ENCODE results near the gene KRTAP10-3. TPM values are rescaled to one million over a fixed set of nuclear protein-coding genes. Genes with fewer than 3 reads are reported as not detected.
"Not testable (repeated sequence)": the region's sequence is repeated elsewhere in the genome, so short reads cannot be mapped to it uniquely, and the experiment has no call there.

KRTAP10-3 gene
- total and polyA plus RNA-seq, 7 donors: not detected

DNA sequence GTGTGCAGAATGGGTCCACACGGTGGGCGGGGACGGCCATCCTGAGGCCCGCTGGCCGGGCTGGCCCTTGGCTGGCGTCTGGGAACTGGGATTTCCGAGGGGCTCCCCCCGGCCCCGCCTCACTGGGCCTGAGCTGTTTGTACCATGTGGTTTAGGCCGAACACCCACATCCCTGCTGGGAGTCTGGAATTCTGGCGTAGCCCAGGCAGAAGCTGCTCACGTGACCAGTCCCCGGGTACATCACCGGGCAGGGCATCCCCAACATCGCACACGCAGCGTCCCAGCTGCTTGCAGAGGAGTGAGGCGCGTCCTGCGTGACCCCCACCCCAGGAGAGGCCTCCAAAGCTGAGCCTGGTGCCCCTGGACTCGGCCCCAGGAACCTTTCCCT is 43.9 kb upstream of the KRTAP10-3 start:
- 41 to 52% (median 42%) methylated on average over 20 to 21 of the region's 21 CpGs for WGBS, 3 donors
- Histone ChIP-seq H3K4me3 (no peak overlapping the region), H3K4me1 (no peaks in the 10 kb centered on the region), H3K27me3 (ENCODE audit: insufficient read depth in 3 of 3, low read length in 2 of 3) (peaks cover 0 to 66% (median 10%) of the 10 kb centered on the region in 3 donors), H3K36me3 (ENCODE audit: insufficient read depth in 1 of 2, low read depth in 1 of 2) (no peaks in the 10 kb centered on the region), H3K27ac (no peak overlapping the region), H3K9me3 (no peaks in the 10 kb centered on the region)
- no peak for ATAC-seq
- TF ChIP-seq, protein P1, sequence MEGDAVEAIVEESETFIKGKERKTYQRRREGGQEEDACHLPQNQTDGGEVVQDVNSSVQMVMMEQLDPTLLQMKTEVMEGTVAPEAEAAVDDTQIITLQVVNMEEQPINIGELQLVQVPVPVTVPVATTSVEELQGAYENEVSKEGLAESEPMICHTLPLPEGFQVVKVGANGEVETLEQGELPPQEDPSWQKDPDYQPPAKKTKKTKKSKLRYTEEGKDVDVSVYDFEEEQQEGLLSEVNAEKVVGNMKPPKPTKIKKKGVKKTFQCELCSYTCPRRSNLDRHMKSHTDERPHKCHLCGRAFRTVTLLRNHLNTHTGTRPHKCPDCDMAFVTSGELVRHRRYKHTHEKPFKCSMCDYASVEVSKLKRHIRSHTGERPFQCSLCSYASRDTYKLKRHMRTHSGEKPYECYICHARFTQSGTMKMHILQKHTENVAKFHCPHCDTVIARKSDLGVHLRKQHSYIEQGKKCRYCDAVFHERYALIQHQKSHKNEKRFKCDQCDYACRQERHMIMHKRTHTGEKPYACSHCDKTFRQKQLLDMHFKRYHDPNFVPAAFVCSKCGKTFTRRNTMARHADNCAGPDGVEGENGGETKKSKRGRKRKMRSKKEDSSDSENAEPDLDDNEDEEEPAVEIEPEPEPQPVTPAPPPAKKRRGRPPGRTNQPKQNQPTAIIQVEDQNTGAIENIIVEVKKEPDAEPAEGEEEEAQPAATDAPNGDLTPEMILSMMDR (IDR thresholded peaks at IDR 0.05): no peak
- intact Hi-C loops (cut with DNase I): no loop called here
- DNase-seq: no peak

DNA sequence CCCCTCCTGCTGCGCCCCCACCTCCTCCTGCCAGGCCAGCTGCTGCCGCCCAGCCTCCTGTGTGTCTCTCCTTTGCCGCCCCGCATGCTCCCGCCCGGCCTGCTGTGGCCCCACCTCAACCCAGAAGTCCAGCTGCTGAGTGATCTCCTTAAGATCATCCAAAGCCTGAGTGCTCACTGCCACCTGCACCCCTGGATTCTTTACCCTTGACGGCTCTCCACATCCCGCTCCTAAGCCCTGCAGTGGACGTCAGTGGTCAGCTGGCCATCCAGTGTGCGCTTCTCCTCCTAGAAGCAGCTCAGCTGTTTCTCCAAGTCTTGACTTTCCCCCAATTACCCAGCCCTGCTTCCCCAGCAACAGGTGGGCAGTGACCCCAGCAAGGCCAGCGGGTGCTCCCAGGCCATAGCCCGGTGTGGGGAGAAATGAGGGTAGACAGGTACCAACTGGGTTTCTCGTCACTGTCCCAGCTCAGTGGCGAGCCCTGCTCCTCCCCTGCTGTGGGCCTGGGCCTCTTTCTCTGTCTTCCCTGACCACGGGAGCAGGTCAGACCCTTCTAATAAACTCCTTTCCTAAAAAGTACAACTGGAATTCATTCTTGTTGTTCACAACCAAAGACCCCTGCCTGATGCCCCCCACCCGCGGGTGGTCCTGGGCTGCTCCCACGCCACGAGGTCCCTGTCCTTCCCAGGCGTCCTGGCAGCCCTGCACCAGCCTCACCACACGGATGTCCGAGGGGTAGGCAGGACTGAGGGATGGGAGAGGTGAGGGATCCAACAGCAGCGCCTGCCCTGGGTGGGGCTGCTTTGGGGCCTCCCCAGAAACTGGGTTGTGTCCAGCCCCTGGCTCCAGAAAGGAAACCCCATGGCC is 43.2 kb upstream of the KRTAP10-3 start:
- no peaks in the 10 kb centered on the region for H3K9me3 ChIP-seq
- TF ChIP-seq, protein P1 (IDR thresholded peaks at IDR 0.05): no peak
- H3K36me3 ChIP-seq (ENCODE audit: insufficient read depth in 1 of 2, low read depth in 1 of 2): no peaks in the 10 kb centered on the region
- H3K27me3 ChIP-seq (ENCODE audit: insufficient read depth in 3 of 3, low read length in 2 of 3): peaks cover 0 to 72% (median 10%) of the 10 kb centered on the region in 3 donors
- WGBS, 3 donors: 42 to 46% (median 44%) methylated on average over 23 of the region's 23 CpGs
- no peak overlapping the region for H3K27ac ChIP-seq
- ATAC-seq: no peak
- intact Hi-C loops (cut with DNase I): no loop called here
- H3K4me1 ChIP-seq: no peaks in the 10 kb centered on the region
- DNase-seq: no peak
- no peak overlapping the region for H3K4me3 ChIP-seq

DNA sequence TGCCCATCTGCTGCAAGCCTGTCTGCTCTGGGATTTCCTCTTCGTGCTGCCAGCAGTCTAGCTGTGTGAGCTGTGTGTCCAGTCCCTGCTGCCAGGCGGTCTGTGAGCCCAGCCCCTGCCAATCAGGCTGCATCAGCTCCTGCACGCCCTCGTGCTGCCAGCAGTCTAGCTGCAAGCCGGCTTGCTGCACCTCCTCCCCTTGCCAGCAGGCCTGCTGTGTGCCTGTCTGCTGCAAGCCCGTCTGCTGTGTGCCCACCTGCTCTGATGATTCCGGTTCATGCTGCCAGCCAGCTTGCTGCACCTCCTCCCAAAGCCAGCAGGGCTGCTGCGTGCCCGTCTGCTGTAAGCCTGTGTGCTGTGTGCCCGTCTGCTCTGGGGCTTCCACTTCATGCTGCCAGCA is 42.5 kb upstream of the KRTAP10-3 start:
- H3K36me3 ChIP-seq (ENCODE audit: insufficient read depth in 1 of 2, low read depth in 1 of 2); H3K27ac ChIP-seq; H3K4me1 ChIP-seq; intact Hi-C loops (cut with DNase I); H3K9me3 ChIP-seq; H3K4me3 ChIP-seq; DNase-seq; ATAC-seq: not testable (repeated sequence)
- peaks cover 0 to 78% (median 10%) of the 10 kb centered on the region in 3 donors for H3K27me3 ChIP-seq (ENCODE audit: insufficient read depth in 3 of 3, low read length in 2 of 3)
- 27 to 33% (median 29%) methylated on average over 9 to 10 of the region's 10 CpGs for WGBS, 3 donors

DNA sequence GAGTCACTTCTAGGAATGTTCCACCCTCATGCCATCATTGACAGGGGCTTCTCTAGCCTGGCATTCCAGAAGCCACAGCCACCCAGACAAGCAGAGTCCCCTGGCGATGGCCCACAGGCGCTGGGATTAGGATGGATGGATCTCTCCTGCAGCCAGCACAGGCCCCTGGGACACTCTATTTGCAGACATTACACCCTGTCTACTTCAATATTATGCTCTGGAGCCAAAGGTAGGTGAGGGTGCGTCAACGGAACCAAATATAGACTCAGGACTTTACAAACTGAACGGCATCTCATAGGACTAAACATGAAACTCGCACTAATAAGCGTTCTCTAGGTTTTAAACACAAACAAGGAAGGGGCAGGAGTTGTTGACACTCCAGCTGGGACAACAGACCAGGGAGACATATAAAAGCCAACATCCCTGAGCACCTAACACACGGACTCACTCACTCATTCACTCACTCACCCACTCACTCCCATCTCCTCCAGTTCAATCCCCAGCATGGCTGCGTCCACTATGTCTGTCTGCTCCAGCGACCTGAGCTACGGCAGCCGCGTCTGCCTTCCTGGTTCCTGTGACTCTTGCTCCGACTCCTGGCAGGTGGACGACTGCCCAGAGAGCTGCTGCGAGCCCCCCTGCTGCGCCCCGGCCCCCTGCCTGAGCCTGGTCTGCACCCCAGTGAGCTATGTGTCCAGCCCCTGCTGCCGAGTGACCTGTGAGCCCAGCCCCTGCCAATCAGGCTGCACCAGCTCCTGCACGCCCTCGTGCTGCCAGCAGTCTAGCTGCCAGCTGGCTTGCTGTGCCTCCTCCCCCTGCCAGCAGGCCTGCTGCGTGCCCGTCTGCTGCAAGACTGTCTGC is 41.8 kb upstream of the KRTAP10-3 start, which contains the start of gene KRTAP10-7:
Gene KRTAP10-7 (plus strand): TSS at position 480 of the 861 bp plus-strand sequence. CDS start 25 bp downstream, at position 505.
- ATAC-seq; H3K27ac ChIP-seq; H3K4me3 ChIP-seq; DNase-seq; intact Hi-C loops (cut with DNase I); H3K36me3 ChIP-seq (ENCODE audit: insufficient read depth in 1 of 2, low read depth in 1 of 2); H3K9me3 ChIP-seq; H3K4me1 ChIP-seq: not testable (repeated sequence)
- 53 to 60% (median 57%) methylated on average over 13 to 23 of the region's 23 CpGs for WGBS, 3 donors
- peaks cover 0 to 81% (median 10%) of the 10 kb centered on the region in 3 donors for H3K27me3 ChIP-seq (ENCODE audit: insufficient read depth in 3 of 3, low read length in 2 of 3)

DNA sequence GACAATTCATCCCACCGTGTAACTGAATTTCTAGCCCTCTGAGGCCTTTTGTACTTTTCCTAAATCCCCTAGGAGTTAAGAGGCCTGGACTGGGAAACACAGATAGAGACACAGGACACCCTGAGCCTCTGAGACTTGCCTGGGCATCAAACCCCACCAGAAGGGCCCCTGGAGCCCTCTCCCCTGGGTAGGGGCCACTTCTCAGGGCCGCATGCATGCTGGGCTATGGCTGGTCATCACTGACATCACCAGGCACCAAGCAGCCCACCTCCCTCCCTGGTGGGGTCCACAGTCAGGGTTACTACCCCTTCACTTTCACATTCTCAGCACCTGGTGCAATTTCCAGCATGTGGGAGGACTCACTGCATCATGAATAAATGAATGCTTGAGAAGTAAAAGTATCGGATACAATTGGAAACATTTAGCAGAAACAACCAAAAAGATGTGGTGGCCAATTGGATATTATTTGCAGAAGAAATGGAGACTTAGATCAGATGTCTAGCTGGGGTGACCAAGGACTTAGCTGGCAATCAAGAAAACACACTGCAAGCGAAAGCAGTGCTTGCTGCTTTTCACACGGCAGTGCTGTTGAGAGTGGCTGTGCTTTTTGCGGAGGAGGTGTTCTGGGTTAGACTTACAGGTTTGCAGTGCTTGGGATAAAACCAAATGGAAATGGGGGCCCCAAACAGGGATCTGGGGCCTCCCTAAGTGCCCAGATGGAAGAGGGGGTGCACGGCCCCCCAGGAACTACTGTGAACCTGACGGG is 40.9 kb upstream of the KRTAP10-3 start:
- ATAC-seq (no peak), DNase-seq (no peak)
- Histone ChIP-seq H3K27me3 (ENCODE audit: insufficient read depth in 3 of 3, low read length in 2 of 3) (peaks cover 0 to 81% (median 10%) of the 10 kb centered on the region in 3 donors), H3K27ac (no peak overlapping the region), H3K36me3 (ENCODE audit: insufficient read depth in 1 of 2, low read depth in 1 of 2) (no peaks in the 10 kb centered on the region), H3K4me3 (no peak overlapping the region), H3K9me3 (no peaks in the 10 kb centered on the region), H3K4me1 (no peaks in the 10 kb centered on the region)
- TF ChIP-seq, protein P1 (IDR thresholded peaks at IDR 0.05): no peak
- 81 to 87% (median 85%) methylated on average over 8 of the region's 8 CpGs for WGBS, 3 donors
- intact Hi-C loops (cut with DNase I): no loop called here

All from psoas muscle (tissue), 8 donors.